Skeletal muscle tissue (tissue), 4 donors: ENCODE results near the gene ST6GALNAC3. TPM values are rescaled to one million over a fixed set of nuclear protein-coding genes. Genes with fewer than 3 reads are reported as not detected.

Source experiments
- H3K27ac ChIP-seq: one replicate; pipeline ENCODE4 v1.7.0; 2013; ENCODE audit warnings: mild to moderate bottlenecking, low read depth, low read length, inconsistent platforms
- H3K27me3 ChIP-seq, 3 donors: one replicate each; pipeline ENCODE4 v1.7.0; 2013; ENCODE audit warnings: low read length in 3 of 3; ENCODE audit not compliant: control insufficient read depth in 3 of 3, insufficient read depth in 3 of 3
- H3K36me3 ChIP-seq, 3 donors: one replicate each; pipeline ENCODE4 v1.7.0; 2013; ENCODE audit warnings: low read length in 3 of 3; ENCODE audit not compliant: control insufficient read depth in 3 of 3, insufficient read depth in 3 of 3
- H3K4me1 ChIP-seq, 3 donors: one replicate each; pipeline ENCODE4 v1.7.0; 2013; ENCODE audit warnings: low read length in 3 of 3, mild to moderate bottlenecking in 3 of 3; ENCODE audit not compliant: control insufficient read depth in 3 of 3, insufficient read depth in 3 of 3
- H3K4me3 ChIP-seq, 3 donors: one replicate each; pipeline ENCODE4 v1.7.0; 2013; ENCODE audit warnings: low read length in 3 of 3
- H3K9ac ChIP-seq, 3 donors: one replicate each; pipeline ENCODE4 v1.7.0; 2013; ENCODE audit warnings: low read length in 3 of 3, mild to moderate bottlenecking in 3 of 3, moderate library complexity in 2 of 3, low read depth in 1 of 3
- H3K9me3 ChIP-seq, 3 donors: one replicate each; pipeline ENCODE4 v1.7.0; 2013; ENCODE audit warnings: low read length in 3 of 3; ENCODE audit not compliant: control insufficient read depth in 3 of 3
- total RNA-seq: library from RNA; depleted of rRNA; stranded (reverse); fragments of >200 nt; gene quantifications from one replicate; pipeline ENCODE4 v1.2.3, GENCODE V29; 2014
- donor health status: Osteomylitis.

Gene ST6GALNAC3
- total RNA-seq, 1 donor from 2014 or later: 3.7 TPM

DNA sequence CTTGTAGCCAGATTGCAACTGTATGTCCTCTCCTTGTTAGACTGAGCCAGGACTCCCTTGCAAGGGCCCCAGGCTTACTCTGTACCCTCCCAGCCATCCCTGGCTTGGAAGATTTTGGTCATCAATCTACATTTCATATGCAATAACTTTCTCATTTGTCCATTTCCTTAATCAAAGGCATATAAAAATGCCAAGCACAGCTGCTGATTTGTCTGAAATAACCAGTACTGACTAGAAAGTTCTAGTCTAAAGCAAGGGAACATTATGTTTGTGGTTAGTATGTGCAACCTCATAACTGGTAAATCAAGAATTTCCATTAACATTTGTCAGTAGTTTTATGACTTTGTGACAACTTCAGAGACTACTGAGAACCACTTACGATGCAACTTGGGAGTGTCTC lies 370.2 kb downstream of the ST6GALNAC3 start:
- H3K27me3 ChIP-seq: no peaks in the 10 kb centered on the region

DNA sequence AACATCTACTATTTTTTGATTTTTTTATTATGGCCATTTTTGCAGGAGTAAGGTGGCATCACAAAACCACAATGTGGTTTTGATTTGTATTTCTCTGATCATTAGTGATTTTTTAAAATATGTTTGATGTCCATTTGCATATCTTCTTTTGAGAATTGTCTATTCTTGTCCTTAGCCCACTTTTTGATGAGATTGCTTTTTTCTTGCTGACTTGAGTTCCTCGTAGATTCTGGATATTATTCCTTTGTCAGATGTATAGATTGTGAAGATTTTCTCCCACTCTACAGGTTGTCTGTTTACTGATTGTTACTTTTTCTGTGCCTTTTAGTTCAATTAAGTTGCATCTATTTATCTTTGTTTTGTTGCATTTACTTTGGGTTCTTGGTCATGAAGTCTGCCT lies 375.7 kb downstream of the ST6GALNAC3 start:
- Histone ChIP-seq H3K27ac (no peak overlapping the region), H3K36me3 (no peaks in the 10 kb centered on the region), H3K27me3 (no peaks in the 10 kb centered on the region), H3K4me1 (no peaks in the 10 kb centered on the region), H3K4me3 (no peak overlapping the region), H3K9me3 (peaks cover 0 to 3% (median 2%) of the 10 kb centered on the region in 3 donors), H3K9ac (no peak overlapping the region)

More for the DNA sequence above, 370.2 kb downstream of the ST6GALNAC3 start:
- H3K9ac ChIP-seq: no peak overlapping the region
- H3K27ac ChIP-seq: no peak overlapping the region
- no peaks in the 10 kb centered on the region for H3K4me1 ChIP-seq
- no peak overlapping the region for H3K4me3 ChIP-seq
- H3K9me3 ChIP-seq: no peaks in the 10 kb centered on the region
- H3K36me3 ChIP-seq: no peaks in the 10 kb centered on the region

DNA sequence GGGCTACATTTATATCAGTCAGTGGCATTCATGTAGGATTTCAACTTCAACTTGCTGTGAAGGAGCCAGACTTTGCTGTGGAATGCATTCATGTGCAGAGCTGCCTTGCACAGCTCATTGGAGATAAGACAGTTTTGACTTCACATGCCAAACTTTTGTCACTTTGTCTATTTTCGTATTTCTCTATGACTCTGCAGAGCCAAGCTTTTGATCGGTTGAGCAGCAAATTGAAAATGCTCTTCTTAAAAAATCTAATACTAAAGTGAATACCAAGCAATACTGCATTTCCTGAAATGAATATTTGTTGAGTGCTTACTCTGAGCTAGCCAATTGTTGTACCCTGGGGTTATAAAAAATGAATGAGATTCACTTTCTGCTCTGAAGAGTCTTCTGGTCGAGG lies 388.7 kb downstream of the ST6GALNAC3 start:
- no peak overlapping the region for H3K9ac ChIP-seq
- H3K9me3 ChIP-seq: no peaks in the 10 kb centered on the region
- no peaks in the 10 kb centered on the region for H3K27me3 ChIP-seq
- no peak overlapping the region for H3K27ac ChIP-seq
- no peak overlapping the region for H3K4me3 ChIP-seq
- H3K36me3 ChIP-seq: no peaks in the 10 kb centered on the region
- no peaks in the 10 kb centered on the region for H3K4me1 ChIP-seq

DNA sequence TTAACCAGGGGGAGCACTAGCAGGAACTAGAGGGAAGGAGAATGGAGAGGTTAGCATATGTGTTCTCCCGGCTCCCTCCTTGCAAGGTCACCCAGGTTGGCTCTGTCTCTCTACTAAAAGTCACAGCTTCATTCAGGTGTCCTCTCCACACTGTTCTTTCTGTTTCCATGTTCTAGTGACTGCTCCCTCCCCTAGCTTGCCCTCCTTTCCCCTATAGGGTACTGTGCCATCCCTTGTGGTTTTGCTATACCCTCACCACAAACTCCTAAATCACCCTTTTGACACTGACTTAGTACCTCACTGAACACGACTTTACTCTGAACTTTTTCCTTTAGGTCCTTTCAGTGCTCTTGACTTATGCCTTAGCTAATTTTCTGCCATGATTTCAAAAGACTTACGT lies 389.3 kb downstream of the ST6GALNAC3 start:
- no peaks in the 10 kb centered on the region for H3K27me3 ChIP-seq
- no peak overlapping the region for H3K9ac ChIP-seq
- H3K36me3 ChIP-seq: no peaks in the 10 kb centered on the region
- H3K4me1 ChIP-seq: no peaks in the 10 kb centered on the region
- no peak overlapping the region for H3K27ac ChIP-seq
- no peaks in the 10 kb centered on the region for H3K9me3 ChIP-seq
- no peak overlapping the region for H3K4me3 ChIP-seq

DNA sequence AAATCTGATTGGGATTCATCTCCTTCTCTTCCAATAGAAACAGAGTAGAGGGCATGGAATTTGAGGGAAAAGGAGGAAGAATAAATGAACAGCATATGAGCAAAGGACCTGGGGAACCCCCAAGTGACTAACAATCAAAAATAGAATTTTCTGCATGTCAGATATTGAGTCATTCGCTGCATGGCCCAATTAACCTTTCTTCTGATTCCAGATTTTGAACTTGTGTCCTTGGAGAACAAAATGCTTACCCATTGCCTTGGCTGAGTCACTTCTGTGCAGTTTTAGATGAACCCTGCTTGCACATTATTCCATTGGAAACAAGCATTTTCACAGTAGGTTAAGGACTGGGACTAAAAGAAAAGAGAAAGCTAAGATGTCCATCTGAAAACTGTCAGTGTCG lies 390.5 kb downstream of the ST6GALNAC3 start:
- Histone ChIP-seq H3K9ac (no peak overlapping the region), H3K36me3 (no peaks in the 10 kb centered on the region), H3K9me3 (no peaks in the 10 kb centered on the region), H3K4me1 (no peaks in the 10 kb centered on the region), H3K27ac (no peak overlapping the region), H3K4me3 (no peak overlapping the region), H3K27me3 (no peaks in the 10 kb centered on the region)

DNA sequence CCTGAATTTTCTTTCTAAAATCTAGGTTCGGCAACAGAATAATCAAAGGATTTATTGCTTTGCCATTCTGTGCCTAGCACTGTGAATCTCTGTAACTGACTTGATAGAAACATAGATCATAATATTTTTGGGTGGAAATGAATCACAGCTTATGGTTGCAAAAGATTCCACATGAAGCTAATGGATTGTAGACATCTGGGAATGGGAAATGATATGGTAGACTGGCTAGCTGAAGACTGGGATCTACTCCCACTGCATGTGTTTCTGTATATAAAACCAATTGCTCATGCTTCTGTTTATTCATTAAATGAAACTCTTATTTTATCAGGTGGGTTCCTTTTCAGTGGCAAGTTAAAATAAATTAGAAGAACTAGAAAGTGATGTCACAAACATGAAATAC lies 395.6 kb downstream of the ST6GALNAC3 start:
- H3K36me3 ChIP-seq: no peaks in the 10 kb centered on the region
- no peaks in the 10 kb centered on the region for H3K9me3 ChIP-seq
- H3K4me3 ChIP-seq: no peak overlapping the region
- H3K9ac ChIP-seq: no peak overlapping the region
- H3K27me3 ChIP-seq: no peaks in the 10 kb centered on the region
- H3K27ac ChIP-seq: no peak overlapping the region
- H3K4me1 ChIP-seq: no peaks in the 10 kb centered on the region

DNA sequence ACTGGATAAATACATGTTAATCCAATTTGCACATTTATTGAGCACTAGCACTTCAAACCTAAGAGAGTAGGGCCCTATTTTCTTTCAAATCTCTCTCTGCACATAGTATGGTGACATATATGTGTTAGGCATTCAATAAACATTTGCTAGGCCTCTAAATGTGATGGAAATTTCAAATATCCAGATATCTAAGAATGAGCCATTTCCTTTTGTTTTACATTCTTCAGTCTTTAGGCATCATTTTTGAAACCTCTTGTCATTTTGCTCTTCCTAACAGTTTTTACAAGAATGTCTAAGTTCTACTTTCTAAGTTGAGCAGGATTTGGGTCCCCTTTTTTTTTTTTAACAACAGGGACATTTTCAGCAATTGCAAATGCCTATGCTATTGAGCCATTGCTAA lies 397.0 kb downstream of the ST6GALNAC3 start:
- Histone ChIP-seq H3K4me3 (no peak overlapping the region), H3K9me3 (no peaks in the 10 kb centered on the region), H3K27me3 (no peaks in the 10 kb centered on the region), H3K27ac (no peak overlapping the region), H3K9ac (no peak overlapping the region), H3K4me1 (no peaks in the 10 kb centered on the region), H3K36me3 (no peaks in the 10 kb centered on the region)

DNA sequence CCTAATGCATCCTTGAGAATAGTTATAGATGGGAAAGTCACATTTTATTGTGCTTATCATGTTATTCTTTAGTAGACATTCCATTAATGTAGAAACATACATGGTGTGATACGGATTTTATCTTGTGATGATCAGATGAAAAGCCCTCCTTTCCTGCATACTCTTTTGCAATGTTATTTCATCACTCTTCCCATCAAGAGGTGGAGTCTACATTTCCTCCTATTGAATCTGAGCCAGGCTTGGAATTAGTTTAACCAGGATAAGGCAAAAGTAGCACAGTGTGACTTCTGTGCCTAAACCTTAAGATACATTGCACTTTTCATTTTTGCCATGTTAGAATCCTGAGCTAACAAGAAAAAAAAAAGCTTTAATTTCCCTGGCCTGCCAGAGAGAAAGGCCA lies 399.0 kb downstream of the ST6GALNAC3 start:
- Histone ChIP-seq H3K27me3 (no peaks in the 10 kb centered on the region), H3K4me3 (no peak overlapping the region), H3K9me3 (no peaks in the 10 kb centered on the region), H3K9ac (no peak overlapping the region), H3K36me3 (no peaks in the 10 kb centered on the region), H3K27ac (no peak overlapping the region), H3K4me1 (no peaks in the 10 kb centered on the region)

DNA sequence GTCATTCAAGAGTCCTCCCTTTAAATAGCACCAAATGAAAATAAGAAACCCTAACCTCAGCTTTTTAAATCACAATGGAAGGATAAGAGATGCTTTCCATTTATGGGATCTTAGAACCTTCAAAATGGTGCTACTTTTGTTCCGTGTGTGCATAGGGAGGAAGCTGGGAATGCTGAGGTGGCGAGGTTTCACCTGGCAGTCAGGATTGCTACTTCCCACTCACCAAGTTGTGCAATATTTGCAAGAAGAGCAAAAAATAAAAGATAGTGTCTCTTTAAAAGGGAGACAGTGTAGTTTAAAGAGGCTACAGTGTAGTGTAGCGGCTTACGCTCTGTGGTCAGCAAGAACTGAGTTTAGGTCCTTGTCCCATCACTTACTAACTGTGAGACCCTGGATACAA lies 400.4 kb downstream of the ST6GALNAC3 start:
- no peak overlapping the region for H3K9ac ChIP-seq
- no peaks in the 10 kb centered on the region for H3K4me1 ChIP-seq
- H3K9me3 ChIP-seq: no peaks in the 10 kb centered on the region
- no peak overlapping the region for H3K27ac ChIP-seq
- no peaks in the 10 kb centered on the region for H3K27me3 ChIP-seq
- H3K4me3 ChIP-seq: no peak overlapping the region
- no peaks in the 10 kb centered on the region for H3K36me3 ChIP-seq

DNA sequence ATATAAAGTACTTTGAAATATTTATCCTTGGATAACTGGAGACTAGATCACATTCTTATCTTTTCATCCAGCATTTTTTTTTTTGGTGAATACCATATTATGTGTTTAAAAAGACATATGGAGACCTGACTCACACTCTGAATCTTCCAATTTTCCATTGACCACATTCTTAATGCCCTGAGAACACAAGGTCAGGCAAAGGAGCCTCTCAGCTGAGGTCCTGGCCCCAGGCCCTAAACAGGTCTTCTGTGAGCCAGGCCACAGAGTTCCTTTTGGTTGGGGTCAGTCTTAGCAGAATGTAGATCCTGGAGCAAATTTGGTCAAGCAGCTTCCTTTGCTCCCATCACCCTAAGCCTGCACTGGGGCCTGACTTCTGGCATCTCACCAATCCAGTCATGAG lies 402.6 kb downstream of the ST6GALNAC3 start:
- Histone ChIP-seq H3K9me3 (no peaks in the 10 kb centered on the region), H3K27ac (no peak overlapping the region), H3K36me3 (no peaks in the 10 kb centered on the region), H3K27me3 (no peaks in the 10 kb centered on the region), H3K4me1 (no peaks in the 10 kb centered on the region), H3K9ac (no peak overlapping the region), H3K4me3 (no peak overlapping the region)

DNA sequence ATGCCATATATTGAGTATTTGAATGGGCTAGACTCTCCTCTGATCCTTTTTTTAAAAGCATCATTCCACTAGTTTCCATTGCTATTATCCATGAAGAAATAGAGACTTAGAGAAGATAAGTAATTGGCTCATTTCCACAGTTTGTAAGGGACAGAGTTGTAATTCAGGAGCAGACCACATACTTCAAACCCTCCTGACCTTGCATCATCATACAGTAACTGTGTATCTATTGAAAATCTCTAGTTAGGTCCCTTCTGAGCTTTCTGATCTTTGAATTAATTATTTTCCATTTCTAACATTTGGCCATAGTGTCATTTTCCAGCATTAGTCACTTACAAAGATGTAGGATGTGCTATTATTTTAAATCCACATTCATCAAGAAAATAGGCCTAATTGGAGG lies 406.3 kb downstream of the ST6GALNAC3 start:
- no peaks in the 10 kb centered on the region for H3K4me1 ChIP-seq
- no peak overlapping the region for H3K4me3 ChIP-seq
- H3K9ac ChIP-seq: no peak overlapping the region
- no peaks in the 10 kb centered on the region for H3K36me3 ChIP-seq
- H3K27me3 ChIP-seq: no peaks in the 10 kb centered on the region
- H3K9me3 ChIP-seq: no peaks in the 10 kb centered on the region
- H3K27ac ChIP-seq: no peak overlapping the region
